Measurements from ENCODE around the gene MINDY1.

Gene MINDY1

GRCh38 chr1:151010346-151010726 is 3.6 kb upstream of the MINDY1 start:
- DNase-seq, result no peak

- no peak for DNase-seq
Observed at GRCh38 chr1:151009674-151010345, 3.1 kb upstream of the MINDY1 start.

DNA sequence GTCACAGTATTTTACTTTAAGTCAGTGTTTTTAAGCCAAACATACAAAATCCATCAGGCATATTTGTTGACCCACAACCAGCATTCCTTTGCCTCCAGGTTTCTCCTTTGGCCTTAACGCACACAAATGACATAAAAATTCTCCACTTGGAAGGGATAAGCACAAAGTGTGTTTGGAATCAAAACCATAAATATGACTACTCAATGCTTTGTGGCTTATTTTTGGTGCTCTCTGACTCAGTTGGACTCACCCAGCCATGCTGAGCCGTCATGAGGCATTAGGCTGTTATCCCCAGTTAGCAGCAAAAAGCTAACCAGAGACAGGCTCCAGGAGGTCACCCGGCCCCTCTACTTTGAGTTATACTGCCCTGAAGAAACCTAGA is 2.5 kb upstream of the MINDY1 start:
- no peak for DNase-seq

DNA sequence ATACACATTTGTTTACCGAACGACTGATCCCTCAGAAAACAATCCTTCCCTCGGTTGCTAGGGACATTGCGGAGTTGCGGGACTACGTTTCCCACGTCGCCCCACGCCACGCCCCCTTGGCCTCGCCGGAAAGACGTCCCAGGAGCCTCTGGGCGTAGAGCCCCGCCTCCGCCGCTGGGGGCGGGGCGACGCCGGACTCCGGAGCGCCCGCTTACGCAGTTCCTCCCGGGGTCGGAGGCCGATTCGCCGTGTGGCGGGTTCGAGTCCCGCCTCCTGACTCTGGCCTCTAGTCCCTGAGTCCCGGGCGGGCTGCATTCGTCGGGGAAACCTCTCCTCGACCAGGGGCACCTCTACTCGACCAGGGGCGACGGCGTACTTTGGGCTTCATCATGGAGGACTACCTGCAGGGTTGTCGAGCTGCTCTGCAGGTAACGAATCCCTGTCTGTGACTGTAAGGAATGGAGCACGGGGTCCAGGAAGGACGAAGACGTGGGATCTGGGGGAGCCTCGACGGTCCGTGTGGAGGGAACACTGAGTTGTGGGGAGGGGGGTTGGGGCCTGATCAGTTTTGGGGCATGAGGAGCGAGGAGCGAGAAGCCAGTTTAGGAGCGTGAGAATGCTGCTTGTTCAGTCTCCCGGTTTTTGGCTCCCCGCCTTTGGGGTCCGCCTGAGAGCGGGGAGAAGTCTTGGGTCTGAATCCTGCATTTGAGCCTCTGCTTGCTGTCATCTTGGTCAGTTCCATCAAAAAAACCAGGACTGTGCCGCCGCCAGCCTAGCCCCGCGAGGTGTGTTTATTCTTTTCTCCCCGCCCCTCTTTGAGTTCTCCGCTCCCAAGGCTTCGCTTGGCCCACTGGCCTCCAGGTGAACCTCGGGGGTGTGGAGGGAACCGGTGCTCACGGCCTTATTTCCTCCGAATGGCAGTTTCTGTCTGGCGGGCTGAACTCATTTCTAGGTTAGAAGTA is 1.8 kb upstream of the MINDY1 start, which contains the start of gene PRUNE1:
Gene PRUNE1, plus strand, starts transcription at position 206 of the 962 bp plus-strand sequence. Its CDS starts 184 bp downstream, at position 390.
- peak; percentile 92 to 93 for DNase-seq

GRCh38 chr1:151007853-151008243 is 1.1 kb upstream of the MINDY1 start:
- DNase-seq, result no peak

- no peak for DNase-seq
Observed at GRCh38 chr1:151005729-151006319, 878 bp downstream of the MINDY1 start.

- no peak for DNase-seq
Observed at GRCh38 chr1:151003180-151003579, 3.5 kb downstream of the MINDY1 start.

DNA sequence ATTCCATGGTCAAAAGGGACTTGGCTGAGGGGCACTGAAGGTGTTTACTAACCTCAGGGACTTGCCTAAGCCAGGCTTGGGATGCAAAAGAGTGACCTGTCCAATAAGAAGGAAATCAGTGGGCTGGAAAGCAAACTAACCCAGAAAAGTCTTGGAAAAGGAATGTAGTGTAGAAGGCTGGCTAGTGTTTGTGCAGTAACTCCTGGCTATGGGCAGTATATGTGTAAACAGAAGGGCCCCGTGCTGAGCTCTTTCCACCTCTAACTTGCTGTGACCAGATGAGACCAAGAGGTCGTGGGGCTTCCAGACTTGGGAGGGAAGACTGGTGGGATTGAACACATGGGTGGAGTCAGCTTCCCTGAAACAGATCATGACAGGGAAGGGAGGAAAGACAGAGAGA is 4.1 kb downstream of the MINDY1 start:
- DNase-seq, result no peak

GRCh38 chr1:151002051-151002450 is 4.7 kb downstream of the MINDY1 start:
- no peak for DNase-seq

GRCh38 chr1:151001602-151002001 is 5.1 kb downstream of the MINDY1 start:
- no peak for DNase-seq

DNA sequence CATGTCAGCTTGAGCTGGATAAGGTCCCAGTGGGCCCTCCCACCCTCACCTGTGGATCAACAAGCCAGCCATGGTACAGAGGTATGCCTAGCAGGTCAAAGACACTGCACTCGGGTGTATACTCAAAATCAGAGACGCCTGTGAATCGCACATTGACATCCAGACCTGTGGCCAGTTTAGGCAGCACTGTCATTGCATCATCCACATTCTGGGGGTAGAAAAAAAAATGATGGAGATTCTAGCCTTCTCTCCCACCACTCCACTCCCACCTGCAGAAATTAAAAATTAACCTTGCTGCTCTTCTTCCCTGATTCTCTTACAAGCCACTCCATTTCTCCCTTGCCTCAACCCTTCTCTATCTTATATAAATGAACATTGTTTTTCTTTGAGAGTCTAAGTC is 6.3 kb downstream of the MINDY1 start:
- DNase-seq, result no peak

GRCh38 chr1:150999926-151000325 is 6.8 kb downstream of the MINDY1 start:
- no peak for DNase-seq

- DNase-seq, result no peak
Observed at GRCh38 chr1:150999051-150999674, 7.5 kb downstream of the MINDY1 start.

DNA sequence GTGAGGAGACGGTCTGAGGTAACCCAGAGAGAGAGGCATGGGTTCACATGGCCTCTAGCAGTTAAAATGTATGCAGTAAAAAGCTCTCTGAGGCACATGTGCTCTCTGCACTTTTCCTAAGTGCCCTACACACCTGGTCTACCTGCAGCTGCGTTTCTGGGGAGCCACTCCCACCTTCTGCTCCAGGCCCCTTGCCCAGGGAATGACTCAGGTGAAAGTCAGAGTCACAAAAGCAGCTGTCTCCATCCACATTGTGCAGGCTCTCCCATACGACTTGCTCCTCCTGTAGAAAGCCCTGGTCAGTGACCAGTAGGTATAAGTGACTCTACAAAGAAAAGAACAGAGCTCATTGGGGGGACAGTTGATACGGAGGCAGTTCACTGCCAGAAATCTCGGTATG is 8.8 kb downstream of the MINDY1 start:
- DNase-seq, result no peak

- no peak for DNase-seq
Observed at GRCh38 chr1:150997126-150997872, 9.4 kb downstream of the MINDY1 start.

DNA sequence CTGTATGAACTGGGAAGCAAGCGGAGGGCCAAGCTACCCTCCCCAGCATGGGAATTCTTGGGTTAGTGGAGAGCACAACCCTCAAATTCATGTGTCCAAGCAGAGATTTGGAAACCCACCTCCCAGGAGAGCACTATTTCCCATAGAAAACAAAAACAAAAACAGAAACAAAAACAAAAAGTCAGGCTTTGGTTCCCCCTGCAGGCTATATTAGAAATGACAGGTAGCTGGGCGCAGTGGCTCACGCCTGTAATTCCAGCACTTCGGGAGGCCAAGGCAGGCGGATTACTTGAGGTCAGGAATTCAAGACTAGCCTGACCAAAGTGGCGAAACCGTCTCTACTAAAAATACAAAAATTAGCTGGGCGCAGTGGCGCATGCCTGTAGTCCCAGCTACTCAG is 10.8 kb downstream of the MINDY1 start:
- DNase-seq, result peak in 1 of 2 experiments; percentile 21

DNA sequence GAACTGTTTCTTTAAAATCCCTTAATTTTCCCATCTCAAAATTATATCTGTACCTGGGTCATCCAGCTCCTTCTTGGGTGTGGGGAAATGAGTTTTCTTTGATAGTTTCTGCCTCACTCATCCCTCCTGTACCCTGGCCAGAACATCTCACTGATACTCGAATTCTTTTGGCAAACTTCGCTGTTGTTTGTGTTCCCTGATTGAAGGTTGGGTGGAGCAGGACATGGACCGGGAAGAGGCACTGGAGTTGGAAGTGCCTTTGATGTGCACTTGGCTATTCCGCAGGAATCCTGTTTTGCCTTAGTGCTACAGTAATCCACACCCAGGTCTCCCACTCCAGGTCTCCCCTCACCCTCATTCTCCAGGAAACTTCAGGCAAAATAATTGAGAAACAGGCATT is 11.2 kb downstream of the MINDY1 start:
- no peak for DNase-seq

DNA sequence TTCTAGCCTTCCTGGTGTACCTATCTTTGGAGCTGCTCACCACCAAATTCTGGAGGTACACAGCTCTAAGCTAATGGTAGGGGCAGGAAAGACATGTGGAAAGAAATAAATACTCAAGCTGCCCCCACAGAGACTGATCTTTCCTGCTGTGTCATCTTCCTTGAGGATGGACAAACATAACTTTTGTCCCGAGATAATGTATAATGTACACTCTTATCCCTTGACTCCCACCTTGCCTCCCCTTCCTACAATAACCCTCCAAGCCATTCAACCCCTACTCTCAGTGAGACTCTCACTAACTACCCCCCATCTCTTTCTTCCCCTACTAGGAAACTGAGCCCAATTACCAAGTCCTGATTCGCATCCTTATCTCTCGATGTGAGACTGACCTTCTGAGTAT is 12.5 kb downstream of the MINDY1 start:
- DNase-seq, result no peak

- no peak for DNase-seq
Observed at GRCh38 chr1:150992626-150993025, 14.1 kb downstream of the MINDY1 start.

DNA sequence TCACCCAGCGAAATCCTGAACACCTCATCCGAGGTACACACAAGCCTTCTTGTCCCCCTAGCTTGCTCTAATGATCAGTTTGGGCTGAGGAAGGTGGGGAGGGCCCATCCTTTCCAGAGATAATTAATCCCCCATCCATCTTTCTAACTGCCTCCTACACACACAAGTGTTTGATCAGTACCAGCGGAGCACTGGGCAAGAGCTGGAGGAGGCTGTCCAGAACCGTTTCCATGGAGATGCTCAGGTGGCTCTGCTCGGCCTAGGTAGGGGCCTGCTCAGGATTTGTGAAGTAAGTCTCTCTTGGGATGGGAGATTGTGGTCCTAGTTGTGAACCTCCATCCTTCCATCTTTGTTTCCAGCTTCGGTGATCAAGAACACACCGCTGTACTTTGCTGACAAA is 18.8 kb downstream of the MINDY1 start:
- no peak for DNase-seq

DNA sequence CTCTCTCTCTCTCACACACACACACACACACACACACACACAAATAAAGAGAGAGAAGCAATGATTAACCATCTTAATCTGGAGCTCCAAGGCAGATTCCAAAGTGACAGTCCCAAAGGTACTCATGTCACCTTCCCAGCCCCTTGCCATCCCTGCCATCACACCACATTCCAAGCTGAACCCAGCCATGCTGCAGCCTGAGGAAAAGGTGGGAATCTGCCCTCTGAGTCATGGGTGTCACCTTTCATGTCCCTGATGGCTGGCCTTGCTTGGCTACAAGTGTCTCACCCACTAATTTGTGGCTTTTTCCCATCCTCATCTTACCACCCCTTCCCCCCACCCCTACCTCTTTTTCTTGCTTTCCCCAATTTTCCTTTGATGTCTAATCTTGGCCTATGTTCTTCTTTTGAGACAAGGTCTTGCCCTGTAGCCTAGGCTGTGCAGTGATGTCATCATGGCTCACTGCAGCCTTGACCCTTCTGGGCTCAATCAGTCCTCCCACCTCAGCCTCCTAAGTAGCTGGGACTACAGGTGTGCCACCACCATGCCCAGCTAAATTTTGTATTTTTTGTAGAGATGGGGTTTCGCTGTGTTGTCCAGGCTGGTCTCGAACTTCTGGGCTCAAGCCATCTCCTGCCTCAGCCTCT is 21.4 kb downstream of the MINDY1 start:
- no peak for DNase-seq

Measured in activated CD4-positive, alpha-beta T cell treated with anti-CD3 and anti-CD28 coated beads, Interleukin-2, amount 50 U/mL, for 4 hours (primary cell).